ENCODE data around the gene RTP2.

Gene RTP2

DNA sequence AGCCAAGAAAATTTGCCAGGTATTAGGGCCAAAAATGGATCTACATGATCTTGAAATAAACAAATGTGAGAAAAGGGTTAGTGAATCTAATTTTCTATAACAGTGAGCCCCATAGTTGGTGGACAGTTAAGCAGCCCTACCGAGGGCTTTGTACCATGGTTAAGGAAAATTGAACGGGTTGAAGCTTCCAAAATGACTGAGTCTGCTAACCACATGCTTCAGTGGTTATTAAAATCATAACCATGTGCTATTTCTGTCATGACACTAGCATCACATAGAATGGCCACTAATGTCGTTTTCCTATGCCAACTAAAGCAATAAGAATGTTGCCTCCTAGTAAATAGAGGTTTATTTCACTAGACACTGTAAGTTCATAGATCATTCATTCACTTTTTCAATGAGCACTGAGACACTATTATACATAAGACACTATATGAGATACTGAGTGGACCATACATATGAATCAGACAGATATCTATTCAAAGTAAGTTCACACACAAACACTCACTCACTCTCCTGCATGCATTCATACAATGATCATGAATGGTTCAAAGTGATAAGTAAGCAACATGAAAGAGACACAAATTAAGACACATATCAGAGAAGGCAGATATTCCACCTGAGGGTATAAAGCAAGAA is 36.5 kb downstream of the RTP2 start:
- no peak for DNase-seq

DNA sequence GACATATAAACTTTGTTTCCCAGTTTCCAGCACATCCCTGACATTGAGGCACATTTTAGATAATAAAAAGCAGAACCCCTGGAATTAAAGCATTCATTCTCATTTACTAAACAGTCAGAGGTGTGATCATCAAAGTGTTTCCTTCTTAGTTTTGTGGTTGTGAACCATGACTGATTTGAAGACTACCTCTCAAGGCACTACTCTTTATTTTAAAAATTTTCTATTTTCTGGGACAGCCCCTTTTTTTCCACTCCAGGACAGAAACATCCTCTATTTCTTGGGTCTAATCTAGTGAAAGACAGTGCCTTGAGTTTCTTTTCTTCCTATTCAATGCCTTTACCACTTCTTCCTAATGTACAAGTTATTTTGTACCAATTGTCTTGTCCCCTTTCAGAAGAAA is 37.3 kb downstream of the RTP2 start:
- DNase-seq: no peak

DNA sequence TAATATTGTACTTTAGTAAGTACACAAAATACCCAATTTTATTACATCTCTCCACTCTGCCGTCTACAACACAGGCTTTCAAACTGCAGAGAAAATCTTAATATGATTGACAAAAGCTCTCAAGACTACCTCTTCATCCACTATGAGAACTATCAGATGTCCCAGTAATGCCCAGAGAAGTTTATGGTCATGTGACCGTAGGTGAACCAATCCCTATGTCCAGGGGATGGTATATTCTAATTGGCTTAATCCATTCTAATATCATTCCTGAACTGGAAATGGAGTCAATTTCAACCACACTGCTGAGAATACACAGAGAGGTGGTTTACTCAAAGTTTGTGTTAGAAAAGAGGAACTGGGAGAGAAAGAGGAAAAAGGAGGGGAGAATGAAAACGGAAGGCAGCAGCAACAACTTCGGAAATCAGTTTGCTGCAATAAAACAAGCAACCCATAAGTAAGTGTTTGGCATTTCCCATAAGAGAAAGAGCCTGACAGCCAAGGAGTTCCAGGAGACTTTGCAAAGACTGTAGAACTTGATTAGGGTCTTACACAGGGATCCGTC is 39.4 kb downstream of the RTP2 start:
- no peak for DNase-seq

DNA sequence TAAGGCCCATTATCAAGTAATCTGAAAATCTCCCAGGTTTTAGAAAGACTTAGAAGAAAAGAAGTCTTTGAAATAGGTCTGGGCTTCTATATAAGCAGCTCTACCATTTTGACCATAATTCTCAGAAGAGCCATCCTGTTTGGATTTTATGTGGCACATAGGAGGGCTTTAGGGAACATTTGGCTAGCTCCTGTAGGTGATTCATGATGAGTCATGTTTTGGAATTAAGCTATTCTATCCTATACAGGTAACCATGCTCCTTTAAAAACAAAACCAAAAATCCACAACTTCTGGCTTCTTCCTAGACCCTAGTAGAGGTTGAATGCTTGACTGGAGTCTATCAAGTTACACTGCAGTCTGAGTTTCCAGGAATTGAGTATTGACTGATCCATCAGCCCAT is 41.1 kb downstream of the RTP2 start:
- no peak for DNase-seq

- DNase-seq: no peak
Measured at GRCh38 chr3:187651282-187651681, 51.1 kb downstream of the RTP2 start.
